ENCODE results near the gene SMPDL3A.

GRCh38 chr6:122755901-122756300, 33.2 kb upstream of the SMPDL3A start:
- TF ChIP-seq DPF2 (CRISPR knock-in tag; IDR thresholded peaks at IDR 0.05; ENCODE audit: borderline replicate concordance, low read depth) (no peak), JDP2 (CRISPR knock-in tag; IDR thresholded peaks at IDR 0.05; ENCODE audit: borderline replicate concordance) (no peak), MAX (IDR thresholded peaks at IDR 0.05) (no peak), ZBTB7A (CRISPR knock-in tag; IDR thresholded peaks at IDR 0.05) (no peak), CTCF (CRISPR knock-in tag; IDR thresholded peaks at IDR 0.05) (no peak), ZMYM2 (CRISPR knock-in tag; IDR thresholded peaks at IDR 0.05) (no peak), GTF2F1 (IDR thresholded peaks at IDR 0.05; ENCODE audit: low read length) (no peak), E2F1 (CRISPR knock-in tag; IDR thresholded peaks at IDR 0.05) (no peak), ZNF292 (CRISPR knock-in tag; IDR thresholded peaks at IDR 0.05; ENCODE audit: borderline replicate concordance, low read depth) (no peak), MYC (CRISPR knock-in tag; IDR thresholded peaks at IDR 0.05; ENCODE audit: borderline replicate concordance) (no peak)
